Mucosa of rectum (tissue), 2 donors: Measurements from ENCODE around the gene SLC10A1.

Source experiments
- H3K27ac ChIP-seq, 2 donors: one replicate each; pipeline ENCODE4 v1.7.0; 2013; ENCODE audit warnings: inconsistent platforms in 2 of 2, low read depth in 2 of 2, low read length in 2 of 2
- H3K27me3 ChIP-seq, 2 donors: one replicate each; pipeline ENCODE4 v1.7.0; 2013; ENCODE audit warnings: low read length in 2 of 2; ENCODE audit not compliant: control insufficient read depth in 2 of 2, insufficient read depth in 2 of 2
- H3K36me3 ChIP-seq, 2 donors: one replicate each; pipeline ENCODE4 v1.7.0; 2013; ENCODE audit warnings: low read length in 2 of 2; ENCODE audit not compliant: control insufficient read depth in 2 of 2, insufficient read depth in 2 of 2
- H3K4me1 ChIP-seq, 2 donors: one replicate each; pipeline ENCODE4 v1.7.0; 2013; ENCODE audit warnings: low read length in 2 of 2, mild to moderate bottlenecking in 1 of 2; ENCODE audit not compliant: control insufficient read depth in 2 of 2, insufficient read depth in 2 of 2
- H3K4me3 ChIP-seq, 2 donors: one replicate each; pipeline ENCODE4 v1.7.0; 2013; ENCODE audit warnings: low read length in 2 of 2
- H3K9ac ChIP-seq, 2 donors: one replicate each; pipeline ENCODE4 v1.7.0; 2013; ENCODE audit warnings: low read length in 2 of 2, low read depth in 1 of 2, mild to moderate bottlenecking in 1 of 2
- H3K9me3 ChIP-seq, 2 donors: one replicate each; pipeline ENCODE4 v1.7.0; 2013; ENCODE audit warnings: low read length in 2 of 2; ENCODE audit not compliant: control insufficient read depth in 2 of 2
- donor health status: healthy.
- donor health status: Normal muscosa, but diverticular disease.

SLC10A1 gene

GRCh38 chr14:69811227-69811867, 14.3 kb upstream of the SLC10A1 start:
- H3K4me1 ChIP-seq: no peaks in the 10 kb centered on the region
- H3K9me3 ChIP-seq: no peaks in the 10 kb centered on the region
- peaks cover 0 to 5% of the 10 kb centered on the region in 2 donors for H3K27me3 ChIP-seq
- no peak overlapping the region for H3K27ac ChIP-seq
- H3K9ac ChIP-seq: no peak overlapping the region
- H3K4me3 ChIP-seq: no peak overlapping the region
- H3K36me3 ChIP-seq: no peaks in the 10 kb centered on the region

DNA sequence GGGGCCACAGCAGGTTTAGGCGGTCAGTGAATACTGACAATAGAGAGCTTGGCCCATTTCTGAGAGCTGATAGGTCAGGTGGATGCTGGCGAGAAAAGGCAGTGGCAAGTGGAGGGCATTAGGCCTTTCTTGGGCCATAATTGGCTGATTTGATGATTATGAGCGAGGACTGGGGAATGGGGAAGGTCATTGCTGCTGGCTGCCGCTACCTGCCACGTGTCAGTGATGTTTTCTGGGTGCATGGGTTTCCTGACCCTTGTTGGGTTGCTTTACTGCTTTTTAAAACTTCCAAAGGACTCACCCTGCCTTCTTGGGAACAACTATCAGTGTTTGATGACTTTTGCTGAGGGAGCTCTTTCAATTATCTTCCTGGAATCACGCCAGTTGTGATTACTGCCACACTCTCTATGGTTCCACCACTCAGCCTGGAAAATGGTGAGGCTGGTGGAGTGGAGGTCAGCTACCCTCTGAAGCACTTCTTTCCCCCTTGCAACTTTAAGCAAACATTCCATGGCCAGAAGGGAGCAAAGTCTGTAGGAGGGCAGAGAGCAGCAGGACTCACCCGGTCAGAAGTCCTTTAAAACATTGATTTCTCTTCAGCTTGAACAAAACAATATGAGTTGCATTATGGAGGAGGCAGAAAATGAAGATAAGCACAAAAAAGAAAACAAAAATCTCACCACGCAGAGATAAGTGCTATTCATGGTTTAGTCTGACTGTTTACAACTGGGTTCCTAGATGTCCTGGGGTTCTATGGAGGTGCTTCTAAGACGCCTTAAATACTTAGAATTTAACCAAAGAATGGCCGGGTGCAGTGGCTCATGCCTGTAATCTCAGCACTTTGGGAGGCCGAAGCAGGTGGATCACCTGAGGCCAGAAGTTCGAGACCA, 12.1 kb upstream of the SLC10A1 start:
- Histone ChIP-seq H3K9ac (no peak overlapping the region), H3K27me3 (no peaks in the 10 kb centered on the region), H3K4me1 (no peaks in the 10 kb centered on the region), H3K36me3 (no peaks in the 10 kb centered on the region), H3K4me3 (no peak overlapping the region), H3K27ac (no peak overlapping the region), H3K9me3 (no peaks in the 10 kb centered on the region)

GRCh38 chr14:69807192-69807591, 10.2 kb upstream of the SLC10A1 start:
- no peaks in the 10 kb centered on the region for H3K9me3 ChIP-seq
- H3K4me3 ChIP-seq: no peak overlapping the region
- no peaks in the 10 kb centered on the region for H3K27me3 ChIP-seq
- H3K4me1 ChIP-seq: no peaks in the 10 kb centered on the region
- no peak overlapping the region for H3K9ac ChIP-seq
- H3K27ac ChIP-seq: no peak overlapping the region
- H3K36me3 ChIP-seq: no peaks in the 10 kb centered on the region

DNA sequence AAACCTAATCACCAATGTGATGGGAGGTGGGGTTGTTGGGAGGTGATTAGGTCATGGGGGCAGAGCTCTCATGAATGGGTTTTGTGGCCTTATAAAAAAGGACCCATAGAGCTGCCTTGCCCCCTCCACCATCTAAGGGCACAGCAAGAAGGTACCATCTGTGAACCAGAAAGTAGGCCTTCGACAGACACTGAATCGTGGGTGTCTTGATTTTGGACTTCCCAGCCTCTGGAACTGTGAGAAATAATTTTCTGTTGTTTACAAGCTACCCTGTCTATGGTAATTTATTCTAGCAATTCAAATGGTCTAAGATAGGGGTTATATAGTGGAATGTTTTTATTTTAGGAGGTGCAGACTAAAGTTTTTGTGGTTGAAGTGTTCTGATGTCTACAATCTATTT, 7.9 kb upstream of the SLC10A1 start:
- Histone ChIP-seq H3K36me3 (no peaks in the 10 kb centered on the region), H3K4me3 (no peak overlapping the region), H3K27me3 (no peaks in the 10 kb centered on the region), H3K9ac (no peak overlapping the region), H3K4me1 (no peaks in the 10 kb centered on the region), H3K27ac (no peak overlapping the region), H3K9me3 (no peaks in the 10 kb centered on the region)

DNA sequence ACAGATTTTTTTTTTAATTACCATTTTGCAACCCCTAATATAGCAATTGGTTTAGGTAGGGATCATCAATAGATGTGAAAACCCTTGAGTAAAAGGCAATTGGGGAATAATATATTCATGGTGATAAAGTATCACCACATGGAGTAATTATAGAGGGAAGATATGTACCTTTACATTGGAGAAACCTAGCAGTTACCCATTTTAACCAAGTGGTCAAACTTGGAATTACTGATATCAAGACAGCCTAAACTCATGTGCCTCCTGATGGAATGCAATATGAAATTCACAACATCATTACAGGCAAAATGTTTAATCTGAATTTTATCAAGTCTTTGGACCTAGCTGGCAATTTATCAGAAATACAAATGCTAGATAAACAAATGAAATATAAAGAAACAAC, 6.7 kb upstream of the SLC10A1 start:
- no peak overlapping the region for H3K4me3 ChIP-seq
- H3K4me1 ChIP-seq: no peaks in the 10 kb centered on the region
- no peak overlapping the region for H3K27ac ChIP-seq
- H3K9me3 ChIP-seq: no peaks in the 10 kb centered on the region
- H3K36me3 ChIP-seq: no peaks in the 10 kb centered on the region
- no peaks in the 10 kb centered on the region for H3K27me3 ChIP-seq
- H3K9ac ChIP-seq: no peak overlapping the region

- H3K4me1 ChIP-seq: peaks cover 5 to 9% of the 10 kb centered on the region in 2 donors
- H3K9me3 ChIP-seq: no peaks in the 10 kb centered on the region
Measured at GRCh38 chr14:69798339-69798735, 1.3 kb upstream of the SLC10A1 start.

GRCh38 chr14:69797573-69798338, 715 bp upstream of the SLC10A1 start:
- no peak overlapping the region for H3K4me3 ChIP-seq
- peak overlapping the region; percentile 59 to 64 for H3K27ac ChIP-seq

More at GRCh38 chr14:69798339-69798735, 1.3 kb upstream of the SLC10A1 start:
- Histone ChIP-seq H3K9ac (no peak overlapping the region), H3K4me3 (no peak overlapping the region), H3K27ac (no peak overlapping the region), H3K36me3 (no peaks in the 10 kb centered on the region), H3K27me3 (no peaks in the 10 kb centered on the region)

DNA sequence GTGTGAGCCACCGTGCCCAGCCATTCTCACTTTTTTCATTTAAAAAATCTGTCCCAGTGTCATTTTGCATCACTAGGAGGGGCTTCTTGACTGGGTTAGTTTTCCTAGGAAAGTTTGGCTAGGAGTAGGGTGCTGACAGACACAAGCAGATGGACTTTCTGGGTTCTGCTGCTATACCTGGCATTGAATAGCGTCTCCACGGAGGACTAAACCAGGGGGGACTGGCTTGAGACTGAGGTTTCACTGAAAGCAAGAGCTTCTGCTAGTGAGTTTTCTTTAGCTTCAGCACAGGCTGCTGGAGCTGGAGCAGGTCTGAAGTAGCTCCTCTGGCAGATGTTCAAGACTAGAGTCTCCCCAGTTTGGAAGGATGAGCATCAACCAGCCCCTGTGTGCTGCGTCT, 1.4 kb downstream of the SLC10A1 start:
- peaks cover 5 to 9% of the 10 kb centered on the region in 2 donors for H3K4me1 ChIP-seq
- H3K4me3 ChIP-seq: no peak overlapping the region
- no peaks in the 10 kb centered on the region for H3K27me3 ChIP-seq
- H3K27ac ChIP-seq: no peak overlapping the region
- no peaks in the 10 kb centered on the region for H3K36me3 ChIP-seq
- no peaks in the 10 kb centered on the region for H3K9me3 ChIP-seq
- no peak overlapping the region for H3K9ac ChIP-seq

More at GRCh38 chr14:69797573-69798338, 715 bp upstream of the SLC10A1 start:
- Histone ChIP-seq H3K27me3 (no peaks in the 10 kb centered on the region), H3K36me3 (no peaks in the 10 kb centered on the region), H3K9me3 (no peaks in the 10 kb centered on the region), H3K9ac (no peak overlapping the region), H3K4me1 (peaks cover 5 to 9% of the 10 kb centered on the region in 2 donors)

DNA sequence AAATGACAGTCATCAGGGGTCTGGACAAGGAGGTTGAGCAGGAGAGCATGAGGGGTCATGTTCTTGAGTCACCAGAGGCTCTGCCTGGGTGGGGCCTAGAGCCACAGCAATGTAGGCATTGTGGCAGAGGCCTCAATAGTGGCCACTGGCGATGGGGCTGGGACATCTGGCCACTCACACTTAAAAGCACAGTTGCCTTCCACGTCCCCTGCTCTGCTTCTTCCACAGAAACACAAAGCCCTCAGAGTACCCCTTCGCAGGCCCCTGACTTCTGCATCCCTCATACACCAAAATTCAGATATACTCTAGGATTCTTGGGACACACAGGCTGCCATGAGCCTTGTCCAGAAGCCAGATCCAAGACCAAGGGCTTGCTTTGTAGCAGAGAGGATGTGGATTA, 2.2 kb downstream of the SLC10A1 start:
- H3K9ac ChIP-seq: no peak overlapping the region
- H3K27ac ChIP-seq: no peak overlapping the region
- no peak overlapping the region for H3K4me3 ChIP-seq
- H3K9me3 ChIP-seq: no peaks in the 10 kb centered on the region
- H3K36me3 ChIP-seq: no peaks in the 10 kb centered on the region
- peaks cover 5 to 9% of the 10 kb centered on the region in 2 donors for H3K4me1 ChIP-seq
- no peaks in the 10 kb centered on the region for H3K27me3 ChIP-seq
